Pancreas (tissue), 10 donors: ENCODE results near the gene PRKCSH. TPM values are rescaled to one million over a fixed set of nuclear protein-coding genes. Genes with fewer than 3 reads are reported as not detected.

Source experiments
- ATAC-seq, 4 donors: fragments of 200-7000 bp; cut with Tn5 transposase; one replicate each; pipeline versions ENCODE4 v1.8.0 to v1.9.1; 2020; ENCODE audit warnings: mild to moderate bottlenecking in 4 of 4, moderate library complexity in 4 of 4
- DNase-seq, 6 donors: peaks; one replicate each; pipeline ENCODE4 v3.0.0-alpha.2; 2020
- FAIRE-seq: peaks from 2 replicates; lab custom pipeline; 2012; peaks lifted over from hg19 to GRCh38; lab: Jason Lieb, UNC
- H3K27ac ChIP-seq, 4 donors: fragments of 200-600 bp; sonication (generic); 1 replicate in 3 of 4; 2 replicates in 1 of 4; pipeline versions ENCODE4 v1.5.0 to v1.8.0; 2020
- H3K27me3 ChIP-seq, 4 donors: fragments of 200-600 bp; one replicate each; pipeline ENCODE4 v1.8.0; 2021
- H3K36me3 ChIP-seq, 3 donors: fragments of 200-600 bp; sonication (generic) in 1 of 3; one replicate each; pipeline versions ENCODE4 v1.5.0 to v1.8.0; 2020 to 2021
- H3K4me1 ChIP-seq, 3 donors: fragments of 200-600 bp; one replicate each; pipeline ENCODE4 v1.8.0; 2021
- H3K4me3 ChIP-seq, 4 donors: fragments of 200-600 bp; sonication (generic) in 2 of 4; one replicate each; pipeline versions ENCODE4 v1.5.0 to v1.8.0; 2020 to 2021
- H3K9me3 ChIP-seq, 4 donors: fragments of 200-600 bp; one replicate each; pipeline ENCODE4 v1.8.0; 2021
- WGBS, 2 donors: extraction: QIAGEN DNeasy Blood & Tissue Kit; methylation state at CpG; one replicate each; pipeline ENCODE4 v1.1.7; 2013; 5-methylcytosine and 5-hydroxymethylcytosine counted together
- intact Hi-C, 3 donors: fragments of 100-400 bp; cut with DNase I; formaldehyde crosslinking; loops; one replicate each; pipeline versions ENCODE4 v1.11.1 to v1.14.2; 2022
- polyA plus RNA-seq, 2 donors: library from polyadenylated mRNA; stranded (reverse); fragments of 200-250 nt; gene quantifications; one replicate each; pipeline ENCODE4 v1.2.3, GENCODE V29; 2013
- total RNA-seq, 6 donors: library from RNA; stranded (reverse); fragmentation: NEBNext Ultra II Directional in 4 of 6; extraction: Animal tissue kit (Norgen Biotek cat#: 25700) in 4 of 6; gene quantifications; one replicate each; pipeline versions ENCODE4 v1.2.1 to v1.2.4, GENCODE V29; 2021 to 2023
- TF ChIP-seq, protein P1 (sequence below), 4 donors: fragments of 200-600 bp; sonication (generic) in 3 of 4; IDR thresholded peaks; one replicate each; pipeline versions ENCODE4 v1.5.0 to v1.8.0; 2021; ENCODE audit warnings: antibody characterized with exemption in 4 of 4
- donor health status: healthy with polysubstance abuse.
- donor health status: DM: no; HTN: no; CAD: no; lungs with moderate emphysema.
- donor health status: DM: no; HTN: no; CAD: no.
- donor health status: control.
- donor health status: control.
- donor health status: Bipolar disorder and iron deficiency.
- donor health status: DM: yes; HTN: yes; CAD: no.
- donor health status: DM: no; HTN: no; CAD: no.
- donor health status: DM: no; HTN: no; CAD: no.
- donor health status: DM: yes; HTN: yes; CAD: no.

Gene PRKCSH
- total and polyA plus RNA-seq, 8 donors: 114 to 217 (median 163) TPM

- no peak overlapping the region for H3K27ac ChIP-seq
- no peaks in the 10 kb centered on the region for H3K9me3 ChIP-seq
- intact Hi-C loops: no loop called here
- 95 to 100% methylated on average over 2 of the region's 2 CpGs for WGBS, 2 donors
- no peaks in the 10 kb centered on the region for H3K4me1 ChIP-seq
- H3K4me3 ChIP-seq: no peak overlapping the region
- no peaks in the 10 kb centered on the region for H3K36me3 ChIP-seq
- ATAC-seq: no peak
- no peak for FAIRE-seq
- TF ChIP-seq, protein P1, sequence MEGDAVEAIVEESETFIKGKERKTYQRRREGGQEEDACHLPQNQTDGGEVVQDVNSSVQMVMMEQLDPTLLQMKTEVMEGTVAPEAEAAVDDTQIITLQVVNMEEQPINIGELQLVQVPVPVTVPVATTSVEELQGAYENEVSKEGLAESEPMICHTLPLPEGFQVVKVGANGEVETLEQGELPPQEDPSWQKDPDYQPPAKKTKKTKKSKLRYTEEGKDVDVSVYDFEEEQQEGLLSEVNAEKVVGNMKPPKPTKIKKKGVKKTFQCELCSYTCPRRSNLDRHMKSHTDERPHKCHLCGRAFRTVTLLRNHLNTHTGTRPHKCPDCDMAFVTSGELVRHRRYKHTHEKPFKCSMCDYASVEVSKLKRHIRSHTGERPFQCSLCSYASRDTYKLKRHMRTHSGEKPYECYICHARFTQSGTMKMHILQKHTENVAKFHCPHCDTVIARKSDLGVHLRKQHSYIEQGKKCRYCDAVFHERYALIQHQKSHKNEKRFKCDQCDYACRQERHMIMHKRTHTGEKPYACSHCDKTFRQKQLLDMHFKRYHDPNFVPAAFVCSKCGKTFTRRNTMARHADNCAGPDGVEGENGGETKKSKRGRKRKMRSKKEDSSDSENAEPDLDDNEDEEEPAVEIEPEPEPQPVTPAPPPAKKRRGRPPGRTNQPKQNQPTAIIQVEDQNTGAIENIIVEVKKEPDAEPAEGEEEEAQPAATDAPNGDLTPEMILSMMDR (IDR thresholded peaks at IDR 0.05): no peak
- H3K27me3 ChIP-seq: no peaks in the 10 kb centered on the region
- no peak for DNase-seq
Observed at GRCh38 chr19:11414544-11414943, 20.9 kb upstream of the PRKCSH start.

DNA sequence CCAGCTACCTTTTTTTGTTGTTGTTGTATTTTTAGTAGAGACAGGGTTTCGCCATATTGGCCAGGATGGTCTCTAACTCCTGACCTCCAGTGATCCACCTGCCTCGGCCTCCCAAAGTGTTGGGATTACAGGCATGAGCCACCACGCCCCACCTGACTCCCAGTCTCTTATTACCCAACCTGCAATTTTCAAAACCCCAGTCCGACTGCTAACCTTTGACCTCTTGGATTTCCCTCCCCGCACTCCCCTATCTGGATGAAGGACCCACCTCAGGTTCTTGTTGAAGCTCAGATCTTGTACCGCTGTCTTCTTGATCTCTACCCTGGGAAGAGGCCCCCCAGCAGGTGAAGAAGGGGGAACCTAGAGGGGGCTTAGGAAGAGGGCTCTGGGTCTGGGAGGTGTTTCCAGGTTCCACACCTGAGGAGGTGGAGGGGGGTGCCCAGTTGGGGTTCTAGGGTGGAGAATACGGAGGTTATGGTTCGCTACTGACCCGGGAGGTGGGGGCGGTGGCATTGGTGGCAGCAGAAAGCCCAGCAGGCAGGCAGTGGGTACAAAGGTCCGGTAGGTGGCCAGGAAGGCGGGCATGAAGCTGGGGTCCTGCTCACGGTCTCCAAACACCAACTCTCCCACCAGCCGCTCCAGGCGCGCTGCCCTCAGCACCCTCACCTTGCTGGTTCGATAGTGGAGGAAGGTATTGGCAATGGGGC is 18.9 kb upstream of the PRKCSH start:
- 95% methylated on average over 17 of the region's 17 CpGs for WGBS, 2 donors
- intact Hi-C loops: no loop called here
- FAIRE-seq (no peak), ATAC-seq (no peak), DNase-seq (no peak)
- Histone ChIP-seq H3K4me3 (no peak overlapping the region), H3K36me3 (no peaks in the 10 kb centered on the region), H3K27ac (no peak overlapping the region), H3K9me3 (no peaks in the 10 kb centered on the region), H3K27me3 (no peaks in the 10 kb centered on the region), H3K4me1 (peaks cover 0 to 2% (median 0%) of the 10 kb centered on the region in 3 donors)
- TF ChIP-seq, protein P1 (IDR thresholded peaks at IDR 0.05): no peak

GRCh38 chr19:11418094-11418548 is 17.3 kb upstream of the PRKCSH start:
- WGBS, 2 donors: 6 to 10% methylated on average over 9 to 12 of the region's 16 CpGs
- Histone ChIP-seq H3K4me3 (peak overlapping the region; percentile 27 to 76 (median 64)), H3K9me3 (no peaks in the 10 kb centered on the region), H3K27ac (peak overlapping the region in 3 of 4 donors; percentile 76 to 88 (median 77)), H3K27me3 (no peaks in the 10 kb centered on the region), H3K4me1 (peaks cover 0 to 6% (median 0%) of the 10 kb centered on the region in 3 donors), H3K36me3 (no peaks in the 10 kb centered on the region)
- ATAC-seq (peak in 3 of 4 donors; percentile 1 to 5 (median 3)), DNase-seq (no peak), FAIRE-seq (no peak)
- TF ChIP-seq, protein P1 (IDR thresholded peaks at IDR 0.05): no peak
- intact Hi-C loops: no loop called here

GRCh38 chr19:11418549-11419506 is 16.6 kb upstream of the PRKCSH start, which contains the start of gene RGL3:
Gene RGL3, minus strand, starts transcription at chr19:11419314. Its CDS starts 36 bp downstream, at chr19:11419278.
- Histone ChIP-seq H3K4me3 (peak within 1 kb of the TSS; percentile 27 to 76 (median 64)), H3K27me3 (no peaks in the 10 kb centered on the region), H3K9me3 (no peaks in the 10 kb centered on the region), H3K27ac (peak within 1 kb of the TSS; percentile 73 to 88 (median 76)), H3K36me3 (no peaks in the 10 kb centered on the region), H3K4me1 (peaks cover 0 to 6% (median 0%) of the 10 kb centered on the region in 3 donors)
- intact Hi-C loops: no loop called here
- whole genome bisulfite sequencing, 2 donors: 1% methylated on average over 70 to 72 of the region's 72 CpGs
- ATAC-seq: peak; percentile 71 to 81 (median 77)
- TF ChIP-seq, protein P1 (IDR thresholded peaks at IDR 0.05): no peak
- no peak for FAIRE-seq
- peak; percentile 60 to 86 (median 67) for DNase-seq
